GM12875 (cell line): ENCODE measurements around the gene CETP.
"Not testable (repeated sequence)": the region's sequence is repeated elsewhere in the genome, so short reads cannot be mapped to it uniquely, and the experiment has no call there.

Source experiments
- H3K4me3 ChIP-seq: one replicate; pipeline ENCODE4 v1.5.1; 2011; ENCODE audit warnings: low read depth, low read length, control low read depth
- TF ChIP-seq, protein P1 (sequence below): IDR thresholded peaks from 2 replicates; pipeline ENCODE4 v1.5.1; 2011; ENCODE audit warnings: low read depth, mild to moderate bottlenecking, control low read depth, inconsistent platforms, low read length, moderate library complexity, borderline replicate concordance; ENCODE audit not compliant: insufficient read depth

The CETP gene

DNA sequence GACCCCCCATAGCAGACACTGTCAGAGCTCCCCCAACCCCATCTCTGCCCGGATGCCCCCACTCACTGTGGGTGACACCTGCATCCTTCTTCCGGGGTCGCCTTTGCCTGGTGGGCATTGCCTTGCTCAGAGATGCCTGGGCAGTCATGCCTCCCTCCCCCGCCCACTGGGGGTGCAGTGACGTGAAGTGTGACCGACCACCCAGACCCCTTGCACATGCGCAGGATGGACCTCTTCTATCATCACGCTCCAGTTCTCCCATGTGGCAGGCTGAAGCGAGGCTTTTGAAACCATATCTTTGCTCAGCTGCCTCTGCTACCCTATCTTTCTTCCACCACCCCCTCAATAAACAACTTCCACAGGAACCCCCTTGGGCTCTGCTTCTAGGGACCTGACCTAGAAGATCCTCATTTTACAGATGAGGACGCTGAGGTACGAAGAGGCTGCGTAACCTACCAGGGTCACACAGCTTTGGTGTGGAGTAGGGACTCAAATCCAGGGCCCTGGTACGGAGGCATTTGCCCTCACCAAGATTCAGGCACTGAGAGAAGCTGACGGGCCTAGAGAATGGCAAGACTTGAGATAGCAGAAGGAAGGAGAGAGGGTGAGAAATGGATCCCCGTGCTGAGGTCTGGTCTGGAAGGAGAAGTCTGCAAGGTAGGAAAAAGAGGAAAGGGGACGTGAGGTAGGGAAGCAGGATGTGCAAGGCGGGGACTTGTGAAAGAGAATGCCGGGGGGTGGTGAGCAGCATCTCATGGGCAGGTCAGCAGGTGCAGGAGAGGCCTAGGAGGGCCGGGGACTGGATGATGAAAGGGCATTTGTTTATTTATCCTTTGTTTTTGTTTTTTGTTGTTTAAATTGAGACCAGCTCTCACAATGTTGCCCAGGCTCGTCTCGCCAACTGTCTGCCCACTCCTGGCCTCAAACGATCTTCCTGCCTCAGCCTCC is 42.0 kb downstream of the CETP start:
- H3K4me3 ChIP-seq = peak overlapping the region; percentile 13
- TF ChIP-seq, protein P1, sequence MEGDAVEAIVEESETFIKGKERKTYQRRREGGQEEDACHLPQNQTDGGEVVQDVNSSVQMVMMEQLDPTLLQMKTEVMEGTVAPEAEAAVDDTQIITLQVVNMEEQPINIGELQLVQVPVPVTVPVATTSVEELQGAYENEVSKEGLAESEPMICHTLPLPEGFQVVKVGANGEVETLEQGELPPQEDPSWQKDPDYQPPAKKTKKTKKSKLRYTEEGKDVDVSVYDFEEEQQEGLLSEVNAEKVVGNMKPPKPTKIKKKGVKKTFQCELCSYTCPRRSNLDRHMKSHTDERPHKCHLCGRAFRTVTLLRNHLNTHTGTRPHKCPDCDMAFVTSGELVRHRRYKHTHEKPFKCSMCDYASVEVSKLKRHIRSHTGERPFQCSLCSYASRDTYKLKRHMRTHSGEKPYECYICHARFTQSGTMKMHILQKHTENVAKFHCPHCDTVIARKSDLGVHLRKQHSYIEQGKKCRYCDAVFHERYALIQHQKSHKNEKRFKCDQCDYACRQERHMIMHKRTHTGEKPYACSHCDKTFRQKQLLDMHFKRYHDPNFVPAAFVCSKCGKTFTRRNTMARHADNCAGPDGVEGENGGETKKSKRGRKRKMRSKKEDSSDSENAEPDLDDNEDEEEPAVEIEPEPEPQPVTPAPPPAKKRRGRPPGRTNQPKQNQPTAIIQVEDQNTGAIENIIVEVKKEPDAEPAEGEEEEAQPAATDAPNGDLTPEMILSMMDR = no peak

DNA sequence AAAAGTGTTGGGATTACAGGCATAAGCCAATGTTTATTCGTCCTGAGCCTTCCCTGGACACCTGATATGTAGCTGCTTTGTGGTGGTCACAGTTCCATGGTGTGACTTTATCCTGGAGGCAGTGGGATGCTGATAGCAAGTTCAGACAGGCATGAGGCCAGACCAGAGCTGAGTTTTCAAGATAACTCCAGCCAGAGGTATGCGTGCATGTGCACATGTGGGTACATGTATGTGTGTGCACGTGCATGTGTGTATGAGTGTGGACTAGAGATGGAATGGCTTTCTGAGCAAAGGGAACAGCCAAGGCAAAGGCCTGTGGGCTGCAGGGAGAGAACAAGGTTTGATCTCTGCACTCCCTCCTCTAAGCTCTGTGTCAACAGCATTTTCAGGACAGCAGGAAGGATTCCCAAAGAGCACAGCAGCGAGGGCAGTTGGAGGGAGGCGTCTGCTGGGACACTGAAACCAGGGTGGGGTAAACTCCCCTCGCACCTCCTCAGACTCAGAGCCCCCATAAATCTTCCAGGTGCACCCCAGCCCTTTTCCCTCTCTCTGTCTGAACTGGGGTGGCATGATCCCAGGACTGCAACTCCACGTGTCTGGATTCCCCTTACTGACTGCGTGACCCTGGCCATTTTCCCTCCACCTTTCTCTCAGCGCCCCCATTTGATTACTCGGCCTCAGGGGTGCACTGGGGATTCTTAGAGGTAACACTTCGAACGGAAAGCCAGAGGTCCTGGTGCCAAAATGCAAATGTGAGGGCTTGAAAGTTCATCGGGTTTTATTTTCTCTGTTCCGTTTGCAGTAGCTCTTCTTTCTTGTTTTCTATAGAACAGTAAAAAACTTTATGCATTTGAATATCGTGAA is 42.9 kb downstream of the CETP start:
- peak overlapping the region; percentile 13 for H3K4me3 ChIP-seq
- TF ChIP-seq, protein P1 = no peak

DNA sequence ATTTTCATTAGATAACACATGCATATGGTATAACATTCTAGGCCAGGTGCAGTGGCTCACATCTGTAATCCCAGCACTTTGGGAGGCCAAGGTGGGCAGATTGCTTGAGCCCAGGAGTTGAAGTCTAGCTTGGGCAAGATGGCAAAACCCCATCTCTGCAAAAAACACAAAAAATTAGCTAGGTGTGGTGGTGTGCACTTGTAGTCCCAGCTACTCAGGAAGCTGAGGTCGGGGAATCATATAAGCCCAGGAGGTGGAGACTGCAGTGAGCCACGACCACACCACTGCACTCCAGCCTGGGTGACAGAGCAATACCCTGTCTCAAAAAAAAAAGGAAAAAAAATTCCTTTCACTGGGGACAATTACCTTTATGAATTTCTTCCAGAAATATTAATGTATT is 43.8 kb downstream of the CETP start:
- not testable (repeated sequence) for H3K4me3 ChIP-seq

DNA sequence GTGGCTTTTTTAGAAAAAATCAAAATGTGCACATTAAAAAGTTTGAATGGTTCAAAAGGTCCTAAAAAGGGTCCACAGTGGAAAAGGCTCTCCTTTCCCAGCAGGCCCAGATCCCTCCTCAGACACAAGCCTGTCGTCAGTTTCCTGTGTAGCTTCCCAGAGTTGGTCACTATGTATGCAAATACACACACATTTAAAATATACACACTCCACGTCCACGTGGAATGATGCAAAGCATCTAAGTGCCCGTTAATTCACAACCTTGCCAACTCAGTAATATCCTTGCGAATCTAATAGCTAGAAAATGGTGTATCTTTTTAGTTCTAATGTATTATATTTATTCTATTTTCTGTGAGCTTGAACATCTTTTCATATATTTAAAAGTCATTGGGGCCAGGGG is 45.3 kb downstream of the CETP start:
- TF ChIP-seq, protein P1 = no peak
- no peak overlapping the region for H3K4me3 ChIP-seq

DNA sequence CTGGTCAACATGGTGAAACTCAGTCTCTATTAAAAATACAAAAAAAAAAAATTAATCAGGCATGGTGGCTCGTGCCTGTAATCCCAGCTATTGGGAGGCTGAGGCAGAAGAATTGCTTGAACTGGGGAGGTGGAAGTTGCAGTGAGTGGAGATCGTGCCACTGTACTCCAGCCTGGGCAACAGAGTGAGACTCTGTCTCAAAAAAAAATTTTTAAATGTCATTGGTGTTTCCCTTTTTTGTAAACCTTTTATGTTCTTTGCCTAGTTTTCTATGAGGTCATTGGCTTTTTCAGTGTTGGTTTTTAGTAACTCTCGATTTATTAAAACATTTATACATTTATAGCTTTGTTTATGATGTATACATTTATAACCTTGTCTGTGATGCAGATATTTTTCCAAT is 45.8 kb downstream of the CETP start:
- TF ChIP-seq, protein P1 = no peak
- H3K4me3 ChIP-seq = no peak overlapping the region

DNA sequence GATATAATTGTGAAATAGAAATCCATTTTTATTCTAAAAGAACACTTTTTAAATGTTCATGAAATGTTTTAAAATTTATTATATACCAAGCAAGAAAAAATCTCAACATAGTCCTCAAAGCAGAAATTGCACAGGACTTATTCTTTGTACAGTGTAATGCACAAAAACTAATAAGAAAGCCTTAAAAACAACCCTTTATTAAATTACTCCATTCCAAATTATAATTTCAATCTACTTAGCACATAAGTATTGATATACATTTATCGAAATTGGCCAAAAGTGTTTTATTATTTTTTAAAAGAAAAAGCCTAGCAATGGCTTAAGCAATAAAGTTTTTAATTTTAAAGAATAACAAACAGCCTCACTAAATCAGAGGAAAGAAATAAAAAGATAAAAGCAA is 46.7 kb downstream of the CETP start:
- no peak overlapping the region for H3K4me3 ChIP-seq
- TF ChIP-seq, protein P1 = no peak

DNA sequence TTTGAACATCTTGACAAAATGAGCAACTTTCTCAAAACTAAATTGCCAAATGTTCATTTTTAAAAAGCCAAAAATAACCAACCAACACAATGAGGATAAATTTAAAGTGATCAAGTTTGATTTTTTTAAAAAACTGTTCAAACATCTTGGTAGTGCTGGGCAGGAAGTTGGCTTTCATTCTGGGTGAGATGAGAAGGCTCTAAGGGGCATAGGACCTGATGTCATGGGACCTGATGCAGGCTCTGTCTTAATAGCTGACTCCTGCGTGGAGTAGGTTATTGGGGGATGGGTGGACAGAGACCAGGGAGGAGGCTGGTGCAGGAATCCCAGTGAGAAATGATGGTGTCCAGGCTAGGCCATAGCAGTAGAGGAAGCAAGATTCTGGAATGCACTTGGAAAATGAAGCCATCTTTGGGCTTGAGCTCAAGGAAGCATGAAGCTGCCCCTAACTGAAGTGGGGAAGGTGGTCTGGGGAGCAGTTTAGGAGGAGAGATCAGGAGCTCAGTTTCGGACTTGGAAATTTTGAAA is 48.0 kb downstream of the CETP start:
- TF ChIP-seq, protein P1 = no peak
- H3K4me3 ChIP-seq = no peak overlapping the region
